CD1c-positive myeloid dendritic cell (primary cell): ENCODE data around the gene BANK1.
"Not testable (repeated sequence)": the region's sequence is repeated elsewhere in the genome, so short reads cannot be mapped to it uniquely, and the experiment has no call there.

Source experiments
- DNase-seq: peaks from one replicate; pipeline ENCODE4 v3.0.0-alpha.2; 2016; ENCODE audit errors: extremely low spot score

BANK1 gene

DNA sequence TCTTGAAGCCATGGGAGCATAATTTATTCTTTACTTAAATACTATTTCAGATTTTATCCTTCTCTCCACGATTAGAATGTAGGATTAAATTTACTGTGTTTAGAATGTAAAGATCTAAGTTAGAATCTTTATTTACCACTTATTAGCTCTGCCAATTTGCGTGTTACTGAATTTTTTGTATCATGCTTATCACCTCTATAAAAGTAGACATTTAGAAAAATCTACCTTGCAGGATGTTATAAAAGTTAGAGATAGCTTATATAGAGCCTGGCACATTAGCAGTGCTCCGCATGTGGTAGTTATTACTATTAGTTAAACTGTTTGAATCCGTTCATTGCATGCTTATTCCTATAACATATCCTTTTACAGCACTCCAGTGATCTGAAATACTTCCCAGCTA, 97.9 kb downstream of the BANK1 start:
- DNase-seq: no peak

DNA sequence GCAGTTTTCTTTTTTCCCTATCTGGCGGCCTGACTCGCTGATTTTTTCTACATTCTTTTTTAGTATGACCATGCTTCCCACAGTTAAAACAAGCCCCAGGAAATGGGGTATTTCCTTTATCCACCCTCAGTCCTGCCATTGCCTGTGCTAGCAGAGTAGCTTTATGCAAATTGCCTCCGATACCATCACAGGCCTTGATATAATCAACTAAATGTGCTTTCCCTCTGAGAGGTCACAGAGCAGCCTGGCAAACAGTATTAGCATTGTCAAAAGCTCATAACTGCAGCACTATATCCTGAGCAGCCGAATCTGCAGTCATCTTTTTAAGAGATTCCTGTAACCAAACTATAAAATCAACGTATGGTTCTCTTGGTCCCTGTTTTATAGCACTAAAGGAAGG, 115.0 kb downstream of the BANK1 start:
- not testable (repeated sequence) for DNase-seq

DNA sequence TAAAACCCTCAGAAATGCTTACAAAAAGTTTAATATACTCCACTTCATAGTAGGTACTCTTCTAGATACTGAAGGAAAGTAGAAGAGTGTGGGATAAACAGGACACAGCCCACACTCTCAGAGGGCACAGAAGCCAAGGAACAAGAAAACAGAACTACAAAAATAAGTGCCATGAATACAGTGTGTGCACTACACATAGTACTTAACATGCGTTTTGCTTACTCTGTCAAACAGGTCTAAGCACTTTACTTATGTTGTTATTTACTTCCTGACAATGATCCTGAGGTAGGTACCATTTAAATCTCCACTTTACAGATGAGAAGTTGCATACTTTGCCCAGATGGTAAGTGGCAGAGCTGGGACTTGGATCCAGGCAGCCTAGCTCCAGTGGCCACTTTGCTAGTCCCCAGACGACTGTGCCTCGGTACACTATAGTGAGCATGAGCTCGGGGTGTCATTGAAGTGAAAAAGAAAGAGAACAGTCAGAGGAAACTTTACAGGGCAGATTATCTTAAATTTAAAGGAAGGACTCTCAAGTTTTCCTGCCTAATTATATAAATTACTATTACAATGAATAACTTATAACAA, 120.3 kb downstream of the BANK1 start:
- DNase-seq: no peak

- DNase-seq: no peak
Observed at GRCh38 chr4:101911616-101912015, 121.1 kb downstream of the BANK1 start.

DNA sequence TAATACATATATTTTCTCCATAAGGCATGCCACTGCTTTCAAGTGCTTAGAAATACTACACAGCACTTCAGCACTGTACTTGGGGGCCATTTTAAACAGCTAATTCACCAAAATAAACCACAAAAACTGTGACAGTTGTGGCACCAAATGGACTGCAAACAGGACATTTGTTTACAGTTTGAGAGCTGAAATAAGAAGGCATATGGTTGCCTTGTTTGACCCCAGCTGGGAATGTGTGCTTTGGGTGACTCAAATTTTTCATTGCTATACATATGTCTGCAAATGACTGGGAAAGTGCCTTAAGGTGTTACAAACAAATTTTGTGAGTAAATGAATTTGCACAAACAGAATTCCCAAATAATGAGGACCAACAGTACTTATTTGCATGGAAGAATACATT, 124.2 kb downstream of the BANK1 start:
- DNase-seq: no peak

DNA sequence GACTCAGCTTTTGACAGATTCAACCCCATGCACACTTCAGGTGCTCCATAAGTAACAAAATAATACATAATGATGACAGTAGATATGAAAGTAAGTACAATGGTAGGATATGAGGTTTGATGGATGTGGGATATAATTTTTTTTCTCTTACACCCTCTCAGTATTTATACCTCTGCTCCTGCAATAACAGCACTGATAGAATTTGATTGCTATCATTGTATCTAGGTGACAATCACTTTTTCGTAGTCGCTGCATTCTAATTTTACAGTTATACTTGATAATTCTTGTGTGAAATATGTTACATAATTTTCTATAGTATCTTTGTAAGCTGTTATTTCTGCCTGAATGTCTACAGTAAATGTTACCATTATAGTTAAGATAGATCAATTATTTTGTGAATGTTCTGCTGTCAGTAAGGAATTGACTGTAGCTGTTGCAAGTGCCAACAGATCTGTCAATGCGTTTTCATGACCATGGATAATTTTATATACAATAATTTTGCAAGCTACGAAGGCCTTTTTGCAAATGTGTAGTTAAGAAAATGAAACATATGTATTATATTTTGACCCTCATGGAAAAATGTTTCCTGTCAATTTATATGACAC, 128.9 kb downstream of the BANK1 start:
- DNase-seq: no peak

- no peak for DNase-seq
Observed at GRCh38 chr4:101921370-101921769, 130.8 kb downstream of the BANK1 start.

DNA sequence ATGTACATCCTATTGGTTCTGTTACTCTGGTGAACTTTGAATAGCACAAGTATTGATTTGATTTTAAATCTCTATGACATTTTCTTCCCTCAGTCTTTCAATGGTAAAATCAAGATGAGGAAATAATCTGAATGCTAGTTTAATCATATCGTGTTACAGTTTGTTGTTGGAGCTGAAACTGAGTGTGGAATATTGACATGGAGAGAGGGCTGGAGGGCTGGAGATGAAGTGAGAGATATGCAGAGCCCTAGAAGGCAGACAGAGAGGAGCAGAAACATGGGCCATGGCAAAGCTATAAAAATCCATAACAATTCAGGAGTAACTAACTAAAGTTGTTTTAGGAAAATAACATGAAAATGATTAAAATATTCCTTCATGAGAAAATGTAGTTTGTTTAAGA, 141.1 kb downstream of the BANK1 start:
- no peak for DNase-seq

- no peak for DNase-seq
Observed at GRCh38 chr4:101933855-101934254, 143.3 kb downstream of the BANK1 start.

DNA sequence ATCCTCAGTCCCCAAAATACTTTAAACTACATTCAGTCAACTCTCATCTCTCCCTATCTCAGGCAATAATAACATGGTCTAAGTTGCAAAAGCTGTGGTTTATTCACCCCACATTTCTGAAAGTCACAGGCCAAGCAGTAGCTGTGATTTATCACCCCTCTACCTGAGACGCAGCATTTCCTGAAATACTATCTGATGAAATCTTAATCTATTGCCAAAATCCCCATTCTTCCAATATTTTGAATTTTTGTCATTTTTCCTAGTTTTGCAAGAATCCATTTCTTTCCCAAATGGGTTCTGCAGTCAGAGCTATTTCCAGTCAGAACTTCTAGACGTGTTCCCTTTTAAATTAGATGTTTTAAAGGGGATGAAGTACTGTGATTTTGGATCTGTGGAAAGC, 148.3 kb downstream of the BANK1 start:
- no peak for DNase-seq

DNA sequence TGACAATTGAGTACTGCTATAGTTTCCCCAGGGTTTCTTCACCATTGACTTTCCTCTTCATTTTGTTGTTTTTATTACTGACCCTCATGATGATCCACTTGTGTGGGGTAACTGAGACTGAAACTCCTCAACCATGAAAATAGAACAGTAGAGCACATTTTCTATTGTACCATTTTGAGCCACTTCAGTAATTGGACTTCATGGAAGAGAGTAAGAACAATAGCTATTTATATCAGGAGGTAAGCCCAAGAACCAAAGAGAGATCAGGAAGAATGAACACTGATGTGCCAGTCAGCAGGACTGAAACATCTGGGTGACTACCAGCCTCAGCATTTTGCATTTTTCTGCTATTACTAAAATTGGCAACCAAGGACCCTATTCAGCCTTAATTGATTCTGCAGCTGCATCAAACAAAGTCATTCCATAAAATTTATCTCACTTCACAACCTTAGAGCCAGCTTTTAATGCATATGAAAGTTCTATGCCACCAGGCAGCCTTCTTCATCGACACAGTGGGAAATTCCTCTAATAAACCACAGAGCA, 151.4 kb downstream of the BANK1 start:
- DNase-seq: no peak

DNA sequence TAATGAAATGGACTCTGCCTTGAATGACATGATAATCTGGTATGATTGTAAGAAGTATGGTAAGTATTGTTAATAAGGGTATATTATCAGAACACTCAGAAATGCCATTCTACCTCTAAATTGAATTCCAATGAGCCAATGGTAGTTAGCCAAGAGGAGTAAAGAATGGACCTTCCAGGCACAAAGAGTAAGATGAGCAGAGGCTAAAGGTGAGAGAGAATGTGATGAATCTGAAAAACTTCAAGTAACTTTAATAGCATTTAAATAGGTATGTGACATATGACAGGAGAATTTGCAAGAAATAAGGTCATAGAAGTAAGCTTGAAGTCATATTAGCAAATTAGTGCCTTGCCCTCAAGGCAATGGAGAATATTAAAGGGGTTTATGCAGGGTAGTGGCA, 152.4 kb downstream of the BANK1 start:
- DNase-seq: no peak

DNA sequence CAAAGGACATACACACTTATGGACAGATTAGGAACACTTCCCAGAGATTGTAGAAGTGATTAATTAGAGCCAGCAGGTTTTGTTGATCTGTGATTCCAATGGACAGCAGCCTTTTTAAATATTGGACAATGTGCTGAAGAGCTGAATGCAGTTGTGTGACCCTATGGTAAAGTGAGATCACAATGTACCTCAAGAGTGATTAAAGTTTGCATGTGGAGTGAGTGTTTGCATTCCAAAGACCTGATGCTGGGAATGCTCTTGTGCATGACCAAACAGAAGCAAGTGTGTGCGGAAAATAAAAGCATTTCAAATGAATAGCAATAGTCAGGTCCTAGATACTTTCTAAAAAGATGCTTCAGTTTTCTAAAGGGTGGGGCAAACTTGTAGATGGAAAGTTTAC, 154.1 kb downstream of the BANK1 start:
- no peak for DNase-seq

DNA sequence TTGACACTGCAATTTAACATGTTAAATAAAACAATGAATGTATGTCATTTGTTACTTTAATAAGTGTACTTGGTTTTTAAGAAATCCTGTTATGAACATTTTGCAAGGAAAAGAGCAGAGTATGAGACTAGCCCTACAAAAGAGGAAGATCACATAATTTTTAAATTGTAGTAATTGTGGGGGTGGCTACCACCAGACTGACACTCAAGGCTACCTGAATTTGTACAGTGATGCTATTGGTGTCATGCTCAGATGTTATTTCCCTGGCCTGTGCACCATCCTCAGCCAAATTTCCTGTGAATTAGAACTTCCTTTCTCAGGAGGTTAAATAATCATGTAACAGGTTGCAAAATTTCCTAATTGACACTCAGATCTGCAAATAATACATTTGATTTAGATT, 157.5 kb downstream of the BANK1 start:
- DNase-seq: no peak

DNA sequence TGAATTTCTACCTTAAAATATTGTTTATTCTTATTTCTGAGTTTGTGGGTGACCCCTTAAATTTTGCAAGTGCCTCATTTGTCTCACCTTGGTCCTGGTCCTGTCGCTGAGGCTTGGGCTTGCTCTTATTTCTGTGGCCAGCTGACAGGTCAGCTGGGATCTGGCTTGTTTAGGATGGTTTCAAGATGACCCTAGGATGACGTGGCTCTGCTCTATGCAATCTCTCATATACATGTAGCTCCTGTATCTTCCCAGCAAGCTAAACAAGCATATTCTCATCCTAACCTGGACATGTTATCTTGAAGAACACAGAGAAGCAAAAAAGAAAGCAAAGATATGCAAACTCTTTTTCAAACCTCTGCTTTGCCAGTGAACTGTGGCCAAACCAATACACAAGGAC, 158.4 kb downstream of the BANK1 start:
- no peak for DNase-seq

GRCh38 chr4:101950258-101950979, 159.9 kb downstream of the BANK1 start:
- no peak for DNase-seq

DNA sequence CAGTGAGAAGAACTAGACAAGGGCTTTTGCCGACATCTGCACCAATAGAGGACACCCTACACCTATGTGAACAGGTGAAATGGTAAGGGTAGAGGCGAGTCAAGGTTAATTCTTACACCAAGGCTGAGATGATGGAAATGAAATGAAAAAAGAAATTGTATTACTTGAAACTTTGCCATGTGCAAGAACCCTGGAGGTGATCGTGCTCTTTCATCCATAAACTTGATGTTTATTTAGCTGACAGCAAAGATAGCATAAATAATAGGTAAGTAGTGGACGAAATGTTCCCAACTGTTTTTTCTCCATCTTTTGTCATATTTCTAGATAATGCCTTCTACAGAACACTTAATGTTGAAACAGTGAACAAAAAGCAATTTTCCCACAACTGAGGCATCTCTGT, 162.5 kb downstream of the BANK1 start:
- DNase-seq: no peak

GRCh38 chr4:101953949-101954348, 163.4 kb downstream of the BANK1 start:
- no peak for DNase-seq

GRCh38 chr4:101954351-101954750, 163.8 kb downstream of the BANK1 start:
- DNase-seq: no peak

- no peak for DNase-seq
Observed at GRCh38 chr4:101954975-101955678, 164.6 kb downstream of the BANK1 start.

GRCh38 chr4:101956068-101956825, 165.7 kb downstream of the BANK1 start:
- DNase-seq: no peak

GRCh38 chr4:101958547-101958946, 168.0 kb downstream of the BANK1 start:
- DNase-seq: no peak
